GM18505 (cell line): ENCODE data around the gene TOP1.
"Not testable (repeated sequence)": the region's sequence is repeated elsewhere in the genome, so short reads cannot be mapped to it uniquely, and the experiment has no call there.

Experiments
- ATAC-seq: cut with Tn5 transposase; IDR thresholded peaks from one replicate; pipeline ENCODE4 v1.9.1; 2021; ENCODE audit not compliant: unreplicated experiment
- POLR2A ChIP-seq: IDR thresholded peaks from 4 replicates; pipeline ENCODE4 v1.6.1; 2011; ENCODE audit warnings: borderline replicate concordance; ENCODE audit not compliant: insufficient read depth, insufficient read length; ENCODE audit errors: extremely low read depth

TOP1 gene

DNA sequence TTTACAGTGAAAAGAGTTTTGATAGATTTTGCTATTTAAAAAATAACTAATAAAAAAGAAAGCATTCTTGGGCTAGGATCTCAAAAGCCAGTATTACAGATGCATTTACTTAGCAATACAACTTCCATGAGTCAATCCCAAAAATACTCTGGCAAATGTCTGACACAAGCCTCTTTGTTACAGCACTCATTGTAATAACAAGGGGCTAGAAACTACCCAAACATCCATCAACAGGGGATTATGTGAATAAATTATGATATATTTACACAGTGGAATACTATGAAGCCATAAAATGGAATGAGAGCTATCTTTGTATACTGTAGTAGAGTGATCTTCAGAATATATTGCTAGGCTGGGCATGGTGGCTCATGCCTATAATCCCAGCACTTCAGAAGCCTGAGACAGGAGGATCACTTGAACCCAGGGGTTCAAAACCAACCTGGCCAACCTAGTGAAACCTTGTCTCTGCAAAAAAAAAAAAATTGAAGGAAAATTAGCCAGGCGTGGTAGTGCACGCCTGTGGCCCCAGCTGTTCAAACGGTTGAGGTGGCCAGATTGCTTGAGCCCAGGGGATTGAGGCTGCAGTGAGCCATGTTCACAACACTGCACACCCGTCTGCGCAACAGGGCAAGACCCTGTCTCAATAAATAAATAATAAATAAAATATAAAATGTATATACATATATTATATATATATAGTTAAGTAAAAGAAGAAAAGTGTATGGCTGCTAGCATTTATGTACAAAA, 34.7 kb upstream of the TOP1 start:
- no peak for TF ChIP-seq POLR2A
- ATAC-seq: no peak

DNA sequence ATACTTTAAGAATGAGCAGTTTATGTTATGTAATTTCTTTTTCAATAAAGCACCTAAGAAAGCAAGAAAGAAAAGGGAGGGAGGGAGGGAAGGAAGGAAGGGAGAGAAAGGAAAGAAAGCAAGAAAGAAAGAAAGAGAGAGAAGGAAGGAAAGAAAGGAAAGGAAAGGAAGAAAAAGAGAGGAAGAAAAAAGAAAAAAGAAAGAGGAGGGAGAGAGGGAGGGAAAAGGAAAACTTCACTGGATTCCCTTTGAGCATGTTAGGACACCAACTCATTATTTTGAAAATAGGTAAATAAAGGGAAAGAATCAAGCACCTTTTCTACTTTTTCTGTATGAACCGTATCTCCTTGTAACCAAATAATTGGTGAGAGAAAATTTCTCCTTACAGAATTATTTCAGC, 32.3 kb upstream of the TOP1 start:
- no peak for ATAC-seq
- TF ChIP-seq POLR2A: no peak

- no peak for ATAC-seq
- TF ChIP-seq POLR2A: no peak
Observed at GRCh38 chr20:40997116-40997515, 31.5 kb upstream of the TOP1 start.

DNA sequence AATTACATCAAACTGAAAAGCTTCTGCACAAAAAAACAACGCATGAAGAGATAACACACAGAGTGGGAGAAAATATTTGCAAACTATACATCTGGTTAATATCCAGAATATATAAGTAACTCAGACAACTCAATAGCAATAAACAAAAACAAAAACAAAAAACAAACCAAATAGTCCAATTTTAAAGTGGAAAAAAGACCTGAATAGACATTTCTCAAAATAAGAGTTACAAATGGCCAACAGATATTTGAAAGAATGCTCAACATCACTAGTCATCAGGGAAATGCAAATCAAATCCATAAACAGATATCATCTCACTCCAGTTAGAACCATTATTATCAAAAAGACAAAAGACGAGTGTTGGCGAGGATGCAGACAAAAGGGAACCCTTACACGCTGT, 28.8 kb upstream of the TOP1 start:
- no peak for TF ChIP-seq POLR2A
- no peak for ATAC-seq

GRCh38 chr20:41000628-41001027, 28.0 kb upstream of the TOP1 start:
- no peak for TF ChIP-seq POLR2A
- no peak for ATAC-seq

DNA sequence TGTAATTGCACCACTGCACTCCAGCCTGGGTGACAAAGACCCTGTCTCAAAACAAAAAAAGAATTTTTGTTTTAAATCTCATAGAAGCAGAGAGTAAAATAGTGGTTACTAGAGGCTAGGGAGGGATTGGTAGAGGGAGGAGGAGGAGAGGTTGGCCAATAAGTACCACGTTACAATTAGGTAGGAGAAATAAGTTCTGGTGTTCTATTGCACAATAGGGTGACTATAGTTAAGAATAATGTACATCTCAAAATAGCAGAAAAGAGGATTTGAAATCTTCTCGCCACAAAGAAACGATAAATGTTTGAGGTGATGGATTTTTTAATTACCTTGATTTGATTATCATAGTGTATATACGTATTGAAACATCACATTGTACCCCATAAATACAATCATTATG, 27.1 kb upstream of the TOP1 start:
- no peak for TF ChIP-seq POLR2A
- ATAC-seq: no peak

- ATAC-seq: no peak
- TF ChIP-seq POLR2A: no peak
Observed at GRCh38 chr20:41002842-41003142, 25.8 kb upstream of the TOP1 start.

- no peak for ATAC-seq
- TF ChIP-seq POLR2A: no peak
Observed at GRCh38 chr20:41003143-41003935, 25.3 kb upstream of the TOP1 start.

GRCh38 chr20:41003936-41004294, 24.7 kb upstream of the TOP1 start:
- not testable (repeated sequence) for ATAC-seq

- ATAC-seq: no peak
- TF ChIP-seq POLR2A: no peak
Observed at GRCh38 chr20:41004531-41005360, 23.9 kb upstream of the TOP1 start.

GRCh38 chr20:41005361-41005729, 23.3 kb upstream of the TOP1 start:
- ATAC-seq: no peak
- no peak for TF ChIP-seq POLR2A

DNA sequence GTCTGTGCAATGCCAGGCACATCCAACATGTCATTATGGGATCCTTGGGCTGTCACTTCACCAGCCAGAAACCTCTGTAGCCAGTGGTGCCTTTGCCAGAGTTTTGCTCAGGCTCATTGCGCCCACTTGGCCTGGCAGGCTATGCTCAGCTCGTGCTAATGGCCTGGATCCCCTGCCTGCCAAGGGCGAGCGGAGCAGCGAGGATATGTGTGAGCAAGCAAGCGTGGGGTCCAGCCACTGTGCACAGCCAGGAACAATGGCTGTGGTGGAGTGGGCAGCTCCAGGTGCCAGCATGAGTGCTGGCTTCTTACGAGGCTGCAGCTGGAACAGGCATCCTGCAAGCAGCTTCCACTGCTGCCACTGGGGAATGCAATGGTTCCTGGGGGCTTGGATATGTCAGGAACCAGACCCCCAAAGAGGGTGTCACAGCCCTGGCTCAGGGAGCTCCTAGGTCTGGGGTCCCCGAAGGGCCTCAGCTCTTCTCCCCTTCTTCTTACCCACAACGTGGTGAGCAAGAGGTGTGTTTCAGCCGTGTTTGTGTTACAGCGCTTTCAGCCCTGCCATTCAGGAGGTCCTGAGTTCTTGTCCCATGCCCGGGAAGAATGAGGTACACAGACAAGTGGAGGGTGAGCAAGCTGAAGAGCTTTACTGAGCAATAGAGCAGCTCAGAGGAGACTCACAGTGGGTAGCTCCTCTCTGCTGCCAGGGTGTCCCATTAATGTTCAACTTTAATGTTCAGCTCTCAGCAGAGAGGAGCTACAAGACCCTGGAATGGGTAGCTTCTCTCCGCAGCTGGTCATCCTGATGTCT, 22.3 kb upstream of the TOP1 start:
- TF ChIP-seq POLR2A: no peak
- no peak for ATAC-seq

DNA sequence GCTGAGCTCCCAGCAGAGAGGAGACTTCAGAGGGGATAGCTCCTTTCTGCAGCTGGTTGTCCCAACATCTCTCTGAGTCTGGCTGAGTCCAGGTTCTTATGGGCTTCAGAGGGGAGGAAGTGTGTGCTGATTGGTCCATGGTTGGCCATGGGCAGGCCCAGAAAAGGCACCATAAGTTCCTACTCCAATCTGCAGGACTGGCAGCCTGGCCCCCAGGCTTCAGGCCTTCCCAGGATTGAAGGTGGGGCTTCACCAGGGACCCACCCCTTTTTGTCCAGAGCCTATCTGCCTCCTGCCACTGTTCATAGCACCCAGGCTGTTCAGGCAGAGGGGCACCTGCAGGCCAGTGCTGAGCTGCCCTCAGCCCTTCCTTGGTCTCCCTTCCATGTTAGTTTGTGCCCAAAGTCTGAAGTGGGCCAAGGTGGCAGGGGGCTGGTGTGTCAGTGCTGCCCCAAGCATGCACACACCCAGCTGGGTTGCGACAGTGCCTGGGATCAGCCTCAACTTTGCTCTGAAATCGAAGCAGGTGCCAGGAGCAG, 21.6 kb upstream of the TOP1 start:
- TF ChIP-seq POLR2A: no peak
- no peak for ATAC-seq
